ENCODE results near the gene AMBRA1. TPM values are rescaled to one million over a fixed set of nuclear protein-coding genes. Genes with fewer than 3 reads are reported as not detected.

Gene AMBRA1
- total RNA-seq, 1 donor from 2014 or later: 45.3 TPM

GRCh38 chr11:46564459-46564858, 29.4 kb downstream of the AMBRA1 start:
- no peak overlapping the region for H3K27ac Mint-ChIP-seq
- no peak overlapping the region for H3K4me3 Mint-ChIP-seq (ENCODE audit: low read depth)
- H3K36me3 Mint-ChIP-seq (ENCODE audit: insufficient read depth): peaks cover 1% of the 10 kb centered on the region
- H3K9me3 Mint-ChIP-seq (ENCODE audit: low read depth): no peaks in the 10 kb centered on the region
- DNase-seq (ENCODE audit: low spot score, unreplicated experiment): no peak
- no peak for TF ChIP-seq CTCF (IDR thresholded peaks at IDR 0.05; ENCODE audit: unreplicated experiment)
- H3K27me3 Mint-ChIP-seq: no peaks in the 10 kb centered on the region
- H3K4me1 Mint-ChIP-seq (ENCODE audit: low read depth): peaks cover 12% of the 10 kb centered on the region

- Mint-ChIP-seq H3K4me1 (ENCODE audit: low read depth) (peaks cover 20% of the 10 kb centered on the region), H3K9me3 (ENCODE audit: low read depth) (no peaks in the 10 kb centered on the region), H3K36me3 (ENCODE audit: insufficient read depth) (peaks cover 1% of the 10 kb centered on the region), H3K27ac (no peak overlapping the region), H3K27me3 (no peaks in the 10 kb centered on the region), H3K4me3 (ENCODE audit: low read depth) (no peak overlapping the region)
- no peak for DNase-seq (ENCODE audit: low spot score, unreplicated experiment)
- no peak for TF ChIP-seq CTCF (IDR thresholded peaks at IDR 0.05; ENCODE audit: unreplicated experiment)
These were observed 31.3 kb downstream of the AMBRA1 start for GRCh38 chr11:46562527-46562926.

GRCh38 chr11:46560300-46560991, 33.4 kb downstream of the AMBRA1 start:
- Mint-ChIP-seq H3K36me3 (ENCODE audit: insufficient read depth) (peaks cover 1% of the 10 kb centered on the region), H3K27ac (peak overlapping the region; percentile 64), H3K9me3 (ENCODE audit: low read depth) (no peaks in the 10 kb centered on the region), H3K4me1 (ENCODE audit: low read depth) (peaks cover 27% of the 10 kb centered on the region), H3K27me3 (no peaks in the 10 kb centered on the region), H3K4me3 (ENCODE audit: low read depth) (no peak overlapping the region)
- no peak for DNase-seq (ENCODE audit: low spot score, unreplicated experiment)
- no peak for TF ChIP-seq CTCF (IDR thresholded peaks at IDR 0.05; ENCODE audit: unreplicated experiment)

- DNase-seq (ENCODE audit: low spot score, unreplicated experiment): no peak
- H3K27ac Mint-ChIP-seq: peak overlapping the region; percentile 22
- no peaks in the 10 kb centered on the region for H3K9me3 Mint-ChIP-seq (ENCODE audit: low read depth)
- H3K4me1 Mint-ChIP-seq (ENCODE audit: low read depth): peaks cover 32% of the 10 kb centered on the region
- no peak for TF ChIP-seq CTCF (IDR thresholded peaks at IDR 0.05; ENCODE audit: unreplicated experiment)
- H3K4me3 Mint-ChIP-seq (ENCODE audit: low read depth): no peak overlapping the region
- H3K36me3 Mint-ChIP-seq (ENCODE audit: insufficient read depth): peaks cover 1% of the 10 kb centered on the region
- no peaks in the 10 kb centered on the region for H3K27me3 Mint-ChIP-seq
These were observed 34.0 kb downstream of the AMBRA1 start for GRCh38 chr11:46559815-46560214.

GRCh38 chr11:46557684-46558151, 36.1 kb downstream of the AMBRA1 start:
- no peak for TF ChIP-seq CTCF (IDR thresholded peaks at IDR 0.05; ENCODE audit: unreplicated experiment)
- Mint-ChIP-seq H3K4me3 (ENCODE audit: low read depth) (no peak overlapping the region), H3K9me3 (ENCODE audit: low read depth) (no peaks in the 10 kb centered on the region), H3K4me1 (ENCODE audit: low read depth) (peaks cover 45% of the 10 kb centered on the region), H3K27me3 (no peaks in the 10 kb centered on the region), H3K27ac (no peak overlapping the region), H3K36me3 (ENCODE audit: insufficient read depth) (peaks cover 1% of the 10 kb centered on the region)
- DNase-seq (ENCODE audit: low spot score, unreplicated experiment): no peak

Measured in progenitor cell of endocrine pancreas (in vitro differentiated cells).